HepG2 (cell line): ENCODE results near the gene TSKU. TPM values are rescaled to one million over a fixed set of nuclear protein-coding genes. Genes with fewer than 3 reads are reported as not detected.

ENCODE experiments used
- BRD4 ChIP-seq: sonication (generic); formaldehyde crosslinking; IDR thresholded peaks from 2 replicates; pipeline ENCODE4 v1.4.0; 2020; ENCODE audit warnings: missing genetic modification reagents
- GATAD2A ChIP-seq: IDR thresholded peaks from 2 replicates; pipeline ENCODE4 v1.6.1; 2016
- GZF1 ChIP-seq: sonication (generic); formaldehyde crosslinking; IDR thresholded peaks from 2 replicates; pipeline ENCODE4 v1.5.1; 2020; ENCODE audit warnings: mild to moderate bottlenecking, missing genetic modification reagents
- HIVEP1 ChIP-seq: sonication (generic); formaldehyde crosslinking; IDR thresholded peaks from 2 replicates; pipeline ENCODE4 v1.4.0; 2020; ENCODE audit warnings: mild to moderate bottlenecking, missing genetic modification reagents
- KDM5B ChIP-seq: sonication (generic); formaldehyde crosslinking; IDR thresholded peaks from 2 replicates; pipeline ENCODE4 v1.4.0; 2020; ENCODE audit warnings: missing genetic modification reagents, mild to moderate bottlenecking, borderline replicate concordance
- KLF16 ChIP-seq, 2 experiments: sonication (generic) in 1 of 2; formaldehyde crosslinking in 1 of 2; IDR thresholded peaks; 2 replicates each; pipeline versions ENCODE4 v1.6.1 to v1.8.0; 2016 to 2023; ENCODE audit warnings: missing genetic modification reagents in 2 of 2, missing compliant biosample characterization in 1 of 2
- MBNL3 ChIP-seq: fragments of 250-450 bp; sonication (Bioruptor Pico); conservative IDR thresholded peaks from 2 replicates; pipeline ENCODE4 v1.8.0; 2022; ENCODE audit warnings: mild to moderate bottlenecking, inconsistent platforms
- SMAD1 ChIP-seq: sonication (generic); formaldehyde crosslinking; IDR thresholded peaks from 2 replicates; pipeline ENCODE4 v1.4.0; 2020; ENCODE audit warnings: missing genetic modification reagents, low read depth, mild to moderate bottlenecking, borderline replicate concordance
- TAF1 ChIP-seq: sonication (generic); formaldehyde crosslinking; IDR thresholded peaks from 2 replicates; pipeline ENCODE4 v1.4.0; 2020; ENCODE audit warnings: missing genetic modification reagents
- ZBTB20 ChIP-seq: sonication (generic); formaldehyde crosslinking; IDR thresholded peaks from 2 replicates; pipeline ENCODE4 v1.8.1; 2023; ENCODE audit warnings: missing genetic modification reagents, low read depth, mild to moderate bottlenecking, borderline replicate concordance
- ZC3H4 ChIP-seq: sonication (generic); formaldehyde crosslinking; IDR thresholded peaks from 2 replicates; pipeline ENCODE4 v1.4.0; 2020; ENCODE audit warnings: missing genetic modification reagents, borderline replicate concordance
- ZFP90 ChIP-seq: sonication (generic); formaldehyde crosslinking; IDR thresholded peaks from 2 replicates; pipeline ENCODE4 v1.8.0; 2022; ENCODE audit warnings: missing genetic modification reagents, mild to moderate bottlenecking, inconsistent platforms, borderline replicate concordance
- ZNF781 ChIP-seq: sonication (generic); formaldehyde crosslinking; IDR thresholded peaks from 2 replicates; pipeline ENCODE4 v1.5.1; 2020; ENCODE audit warnings: borderline replicate concordance, mild to moderate bottlenecking, missing genetic modification reagents; ENCODE audit errors: not compliant biosample characterization
- polyA plus RNA-seq, 8 experiments: library from polyadenylated mRNA; depleted of rRNA in 3 of 8; stranded (reverse) in 7 of 8; unstranded in 1 of 8; fragments of >200 nt; fragmentation: Illumina TruSeq in 4 of 8; extraction: Trizol in 4 of 8; gene quantifications; 2 replicates each; pipeline versions ENCODE4 v1.2.1 to v1.2.3, GENCODE V29; 2011 to 2016; ENCODE audit warnings: low read depth in 4 of 8, missing spikeins in 1 of 8, mixed read lengths in 1 of 8; ENCODE audit not compliant: insufficient read depth in 1 of 8
- total RNA-seq, 5 experiments: library from RNA; depleted of rRNA; stranded (reverse); fragments of >200 nt; fragmentation: Illumina TruSeq; extraction: Trizol; gene quantifications; 2 replicates each; pipeline ENCODE4 v1.2.3, GENCODE V29; 2016; ENCODE audit warnings: low read depth in 1 of 5
- TF ChIP-seq, protein P1 (sequence below): sonication (generic); formaldehyde crosslinking; IDR thresholded peaks from 2 replicates; pipeline ENCODE4 v1.5.0; 2020; ENCODE audit warnings: missing genetic modification reagents, mild to moderate bottlenecking, borderline replicate concordance
- TF ChIP-seq, protein P2 (sequence below): sonication (generic); formaldehyde crosslinking; IDR thresholded peaks from 2 replicates; pipeline ENCODE4 v1.4.0; 2020; ENCODE audit warnings: mild to moderate bottlenecking, missing genetic modification reagents, borderline replicate concordance
- TF ChIP-seq, protein P3 (sequence below): sonication (generic); formaldehyde crosslinking; IDR thresholded peaks from 2 replicates; pipeline ENCODE4 v1.4.0; 2020; ENCODE audit warnings: missing genetic modification reagents
- TF ChIP-seq, protein P4 (sequence below): sonication (generic); formaldehyde crosslinking; IDR thresholded peaks from 2 replicates; pipeline ENCODE4 v1.5.0; 2020; ENCODE audit warnings: missing genetic modification reagents
- TF ChIP-seq, protein P5 (sequence below): sonication (generic); formaldehyde crosslinking; IDR thresholded peaks from 2 replicates; pipeline ENCODE4 v1.5.1; 2020; ENCODE audit warnings: mild to moderate bottlenecking, missing genetic modification reagents, moderate library complexity

Gene TSKU
- total and polyA plus RNA-seq, 2 of the 13 experiments (the other 11 are each of a cell fraction or from before 2014, with no cell fraction given), result 20.3 to 21.4 TPM

DNA sequence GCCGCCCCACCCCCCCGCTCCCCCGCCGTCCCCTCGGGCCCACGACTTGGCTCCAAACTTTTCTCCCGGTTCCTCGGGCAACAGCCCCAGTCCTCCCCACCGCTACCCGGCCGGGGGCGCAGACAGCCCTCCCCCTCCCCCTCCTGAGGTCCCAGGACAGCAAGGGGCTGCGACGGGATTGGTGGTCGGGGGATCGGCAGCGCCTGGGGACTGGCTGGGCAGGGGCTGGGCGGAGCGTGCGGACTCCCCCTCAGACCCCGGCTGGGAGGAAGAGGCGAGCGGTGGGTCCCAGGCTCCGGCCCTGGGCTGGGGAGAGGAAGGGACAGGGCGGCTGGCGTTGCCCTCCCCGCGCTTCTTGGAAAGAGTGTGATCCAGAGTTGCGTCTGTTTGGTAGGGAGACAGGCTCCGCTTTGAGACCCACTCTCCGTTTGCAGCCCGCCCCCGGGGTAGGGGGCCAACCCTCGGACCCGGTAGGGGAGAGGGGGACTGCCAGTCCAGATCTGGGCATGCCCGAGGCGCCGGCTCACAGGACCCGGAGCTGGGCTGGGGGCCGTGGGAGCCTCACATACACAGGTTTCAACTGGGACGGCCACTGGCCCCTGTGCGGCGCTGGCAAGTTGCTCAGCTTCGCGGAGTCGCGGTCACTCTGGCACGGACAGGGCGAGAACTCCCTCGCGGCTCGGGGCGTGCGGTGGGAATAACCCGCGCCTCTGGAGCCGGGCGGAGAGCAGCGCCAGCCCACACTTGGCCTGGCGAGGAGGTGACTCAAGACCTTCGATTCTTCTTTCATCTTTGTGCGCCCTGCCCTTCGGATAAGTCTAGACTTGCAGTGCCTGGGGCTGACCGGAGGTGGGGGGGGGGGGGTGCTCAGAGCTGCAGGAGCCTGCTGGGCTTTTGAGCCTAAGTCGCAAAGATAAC is 999 bp downstream of the TSKU start (continued):
- TF ChIP-seq, protein P1, sequence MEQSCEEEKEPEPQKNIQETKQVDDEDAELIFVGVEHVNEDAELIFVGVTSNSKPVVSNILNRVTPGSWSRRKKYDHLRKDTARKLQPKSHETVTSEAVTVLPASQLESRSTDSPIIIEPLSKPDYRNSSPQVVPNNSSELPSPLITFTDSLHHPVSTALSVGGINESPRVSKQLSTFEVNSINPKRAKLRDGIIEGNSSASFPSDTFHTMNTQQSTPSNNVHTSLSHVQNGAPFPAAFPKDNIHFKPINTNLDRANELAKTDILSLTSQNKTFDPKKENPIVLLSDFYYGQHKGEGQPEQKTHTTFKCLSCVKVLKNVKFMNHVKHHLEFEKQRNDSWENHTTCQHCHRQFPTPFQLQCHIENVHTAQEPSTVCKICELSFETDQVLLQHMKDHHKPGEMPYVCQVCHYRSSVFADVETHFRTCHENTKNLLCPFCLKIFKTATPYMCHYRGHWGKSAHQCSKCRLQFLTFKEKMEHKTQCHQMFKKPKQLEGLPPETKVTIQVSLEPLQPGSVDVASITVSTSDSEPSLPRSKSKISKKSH (CRISPR knock-in tag), result no peak
- TF ChIP-seq MBNL3 (no peak), ZFP90 (CRISPR knock-in tag) (no peak), KDM5B (CRISPR knock-in tag) (0 out of 2 replicates have a peak, but pooled peaks have one; percentile 1), ZC3H4 (CRISPR knock-in tag) (no peak), BRD4 (0 out of 2 replicates have a peak, but pooled peaks have one; percentile 66), ZNF781 (CRISPR knock-in tag) (no peak), SMAD1 (no peak), KLF16 (CRISPR knock-in tag; IDR thresholded peaks at IDR 0.05) (peak in 1 of 2 experiments; percentile 21; a peak in 1 of 4 replicates), GATAD2A (CRISPR knock-in tag) (0 out of 2 replicates have a peak, but pooled peaks have one; percentile 11), ZBTB20 (peak; percentile 11; the same call in 1 of the 2 replicates), GZF1 (CRISPR knock-in tag) (0 out of 2 replicates have a peak, but pooled peaks have one; percentile 33), TAF1 (peak; percentile 84), HIVEP1 (CRISPR knock-in tag) (0 out of 2 replicates have a peak, but pooled peaks have one; percentile 8)
- TF ChIP-seq, protein P2, sequence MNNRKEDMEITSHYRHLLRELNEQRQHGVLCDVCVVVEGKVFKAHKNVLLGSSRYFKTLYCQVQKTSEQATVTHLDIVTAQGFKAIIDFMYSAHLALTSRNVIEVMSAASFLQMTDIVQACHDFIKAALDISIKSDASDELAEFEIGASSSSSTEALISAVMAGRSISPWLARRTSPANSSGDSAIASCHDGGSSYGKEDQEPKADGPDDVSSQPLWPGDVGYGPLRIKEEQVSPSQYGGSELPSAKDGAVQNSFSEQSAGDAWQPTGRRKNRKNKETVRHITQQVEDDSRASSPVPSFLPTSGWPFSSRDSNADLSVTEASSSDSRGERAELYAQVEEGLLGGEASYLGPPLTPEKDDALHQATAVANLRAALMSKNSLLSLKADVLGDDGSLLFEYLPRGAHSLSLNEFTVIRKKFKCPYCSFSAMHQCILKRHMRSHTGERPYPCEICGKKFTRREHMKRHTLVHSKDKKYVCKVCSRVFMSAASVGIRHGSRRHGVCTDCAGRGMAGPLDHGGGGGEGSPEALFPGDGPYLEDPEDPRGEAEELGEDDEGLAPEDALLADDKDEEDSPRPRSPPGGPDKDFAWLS (CRISPR knock-in tag), result peak; percentile 67; the same call in 1 of the 2 replicates
- TF ChIP-seq, protein P3, sequence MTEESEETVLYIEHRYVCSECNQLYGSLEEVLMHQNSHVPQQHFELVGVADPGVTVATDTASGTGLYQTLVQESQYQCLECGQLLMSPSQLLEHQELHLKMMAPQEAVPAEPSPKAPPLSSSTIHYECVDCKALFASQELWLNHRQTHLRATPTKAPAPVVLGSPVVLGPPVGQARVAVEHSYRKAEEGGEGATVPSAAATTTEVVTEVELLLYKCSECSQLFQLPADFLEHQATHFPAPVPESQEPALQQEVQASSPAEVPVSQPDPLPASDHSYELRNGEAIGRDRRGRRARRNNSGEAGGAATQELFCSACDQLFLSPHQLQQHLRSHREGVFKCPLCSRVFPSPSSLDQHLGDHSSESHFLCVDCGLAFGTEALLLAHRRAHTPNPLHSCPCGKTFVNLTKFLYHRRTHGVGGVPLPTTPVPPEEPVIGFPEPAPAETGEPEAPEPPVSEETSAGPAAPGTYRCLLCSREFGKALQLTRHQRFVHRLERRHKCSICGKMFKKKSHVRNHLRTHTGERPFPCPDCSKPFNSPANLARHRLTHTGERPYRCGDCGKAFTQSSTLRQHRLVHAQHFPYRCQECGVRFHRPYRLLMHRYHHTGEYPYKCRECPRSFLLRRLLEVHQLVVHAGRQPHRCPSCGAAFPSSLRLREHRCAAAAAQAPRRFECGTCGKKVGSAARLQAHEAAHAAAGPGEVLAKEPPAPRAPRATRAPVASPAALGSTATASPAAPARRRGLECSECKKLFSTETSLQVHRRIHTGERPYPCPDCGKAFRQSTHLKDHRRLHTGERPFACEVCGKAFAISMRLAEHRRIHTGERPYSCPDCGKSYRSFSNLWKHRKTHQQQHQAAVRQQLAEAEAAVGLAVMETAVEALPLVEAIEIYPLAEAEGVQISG, result peak; percentile 19
- TF ChIP-seq, protein P4, sequence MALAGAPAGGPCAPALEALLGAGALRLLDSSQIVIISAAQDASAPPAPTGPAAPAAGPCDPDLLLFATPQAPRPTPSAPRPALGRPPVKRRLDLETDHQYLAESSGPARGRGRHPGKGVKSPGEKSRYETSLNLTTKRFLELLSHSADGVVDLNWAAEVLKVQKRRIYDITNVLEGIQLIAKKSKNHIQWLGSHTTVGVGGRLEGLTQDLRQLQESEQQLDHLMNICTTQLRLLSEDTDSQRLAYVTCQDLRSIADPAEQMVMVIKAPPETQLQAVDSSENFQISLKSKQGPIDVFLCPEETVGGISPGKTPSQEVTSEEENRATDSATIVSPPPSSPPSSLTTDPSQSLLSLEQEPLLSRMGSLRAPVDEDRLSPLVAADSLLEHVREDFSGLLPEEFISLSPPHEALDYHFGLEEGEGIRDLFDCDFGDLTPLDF (CRISPR knock-in tag), result 0 out of 2 replicates have a peak, but pooled peaks have one; percentile 40
- TF ChIP-seq, protein P5, sequence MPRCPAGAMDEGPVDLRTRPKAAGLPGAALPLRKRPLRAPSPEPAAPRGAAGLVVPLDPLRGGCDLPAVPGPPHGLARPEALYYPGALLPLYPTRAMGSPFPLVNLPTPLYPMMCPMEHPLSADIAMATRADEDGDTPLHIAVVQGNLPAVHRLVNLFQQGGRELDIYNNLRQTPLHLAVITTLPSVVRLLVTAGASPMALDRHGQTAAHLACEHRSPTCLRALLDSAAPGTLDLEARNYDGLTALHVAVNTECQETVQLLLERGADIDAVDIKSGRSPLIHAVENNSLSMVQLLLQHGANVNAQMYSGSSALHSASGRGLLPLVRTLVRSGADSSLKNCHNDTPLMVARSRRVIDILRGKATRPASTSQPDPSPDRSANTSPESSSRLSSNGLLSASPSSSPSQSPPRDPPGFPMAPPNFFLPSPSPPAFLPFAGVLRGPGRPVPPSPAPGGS (CRISPR knock-in tag), result 0 out of 2 replicates have a peak, but pooled peaks have one; percentile 3
